NCI-H2107 (cell line): Measurements from ENCODE around the gene ME3.
"Not testable (repeated sequence)": the region's sequence is repeated elsewhere in the genome, so short reads cannot be mapped to it uniquely, and the experiment has no call there.

Experiments used
- DNase-seq: peaks from one replicate; lab custom pipeline; 2025; lab: John Stamatoyannopoulos, UW

Gene ME3

GRCh38 chr11:86663761-86664160, 8.7 kb downstream of the ME3 start:
- no peak for DNase-seq

GRCh38 chr11:86663291-86663690, 9.1 kb downstream of the ME3 start:
- no peak for DNase-seq

GRCh38 chr11:86660736-86661135, 11.7 kb downstream of the ME3 start:
- DNase-seq: no peak

- DNase-seq: no peak
Measured at GRCh38 chr11:86660088-86660487, 12.3 kb downstream of the ME3 start.

GRCh38 chr11:86658534-86658933, 13.9 kb downstream of the ME3 start:
- no peak for DNase-seq

- DNase-seq: not testable (repeated sequence)
Measured at GRCh38 chr11:86645212-86645611, 27.2 kb downstream of the ME3 start.

GRCh38 chr11:86644291-86644690, 28.1 kb downstream of the ME3 start:
- no peak for DNase-seq

GRCh38 chr11:86641537-86642261, 30.7 kb downstream of the ME3 start:
- no peak for DNase-seq

- DNase-seq: no peak
Measured at GRCh38 chr11:86639137-86639536, 33.3 kb downstream of the ME3 start.

GRCh38 chr11:86638673-86639072, 33.7 kb downstream of the ME3 start:
- DNase-seq: no peak

GRCh38 chr11:86637988-86638387, 34.4 kb downstream of the ME3 start:
- DNase-seq: no peak

GRCh38 chr11:86636275-86636674, 36.1 kb downstream of the ME3 start:
- DNase-seq: no peak

- no peak for DNase-seq
Measured at GRCh38 chr11:86632499-86633269, 39.7 kb downstream of the ME3 start.

GRCh38 chr11:86630229-86630981, 42.0 kb downstream of the ME3 start:
- DNase-seq: no peak

- DNase-seq: no peak
Measured at GRCh38 chr11:86629045-86629706, 43.2 kb downstream of the ME3 start.

- no peak for DNase-seq
Measured at GRCh38 chr11:86627776-86628455, 44.5 kb downstream of the ME3 start.

- DNase-seq: no peak
Measured at GRCh38 chr11:86625981-86626380, 46.4 kb downstream of the ME3 start.

GRCh38 chr11:86625544-86625943, 46.9 kb downstream of the ME3 start:
- DNase-seq: no peak

- DNase-seq: no peak
Measured at GRCh38 chr11:86624366-86624765, 48.0 kb downstream of the ME3 start.

GRCh38 chr11:86623736-86624135, 48.7 kb downstream of the ME3 start:
- no peak for DNase-seq

- no peak for DNase-seq
Measured at GRCh38 chr11:86623041-86623621, 49.3 kb downstream of the ME3 start.
